CD4-positive, alpha-beta T cell treated with Interferon alpha-2 for 1 hour (primary cell): ENCODE results near the gene RTEL1.
A peak's percentile ranks its signal among the peaks of the same experiment; 100 is the strongest.

Experiments
- DNase-seq, 2 donors: peaks; one replicate each; pipeline ENCODE4 v3.0.0-alpha.2; 2020 to 2022

RTEL1 gene

DNA sequence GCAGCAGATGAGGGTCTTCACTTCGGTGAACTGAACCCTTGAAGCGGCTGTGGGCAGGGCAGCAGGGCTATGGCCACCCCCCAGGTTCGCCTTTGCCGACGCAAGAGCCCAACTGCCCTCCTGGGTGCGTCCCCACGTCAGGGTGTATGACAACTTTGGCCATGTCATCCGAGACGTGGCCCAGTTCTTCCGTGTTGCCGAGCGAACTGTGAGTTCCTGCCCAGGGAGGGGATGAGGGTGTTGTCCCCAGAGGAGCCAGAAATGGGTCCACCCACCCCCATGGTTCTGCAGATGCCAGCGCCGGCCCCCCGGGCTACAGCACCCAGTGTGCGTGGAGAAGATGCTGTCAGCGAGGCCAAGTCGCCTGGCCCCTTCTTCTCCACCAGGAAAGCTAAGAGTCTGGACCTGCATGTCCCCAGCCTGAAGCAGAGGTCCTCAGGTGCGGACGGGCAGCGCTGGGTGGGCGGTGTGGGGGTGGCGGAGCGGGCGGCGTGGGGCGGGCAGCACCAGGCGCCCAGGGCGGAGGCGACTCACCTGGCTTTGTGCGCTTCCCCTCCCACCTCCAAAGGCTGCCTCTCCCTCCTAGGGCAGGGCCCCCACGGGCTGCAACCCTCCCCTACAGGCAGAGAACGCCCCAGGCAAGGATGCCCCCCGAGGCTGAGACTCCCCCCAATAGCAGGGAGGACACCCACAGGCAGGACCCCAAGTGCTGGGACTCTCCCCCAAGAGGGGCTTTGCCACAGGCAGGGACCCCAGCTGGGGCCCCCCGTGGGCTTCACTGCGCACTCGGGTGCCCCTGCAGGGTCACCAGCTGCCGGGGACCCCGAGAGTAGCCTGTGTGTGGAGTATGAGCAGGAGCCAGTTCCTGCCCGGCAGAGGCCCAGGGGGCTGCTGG, 32.1 kb downstream of the RTEL1 start:
- DNase-seq, result no peak

DNA sequence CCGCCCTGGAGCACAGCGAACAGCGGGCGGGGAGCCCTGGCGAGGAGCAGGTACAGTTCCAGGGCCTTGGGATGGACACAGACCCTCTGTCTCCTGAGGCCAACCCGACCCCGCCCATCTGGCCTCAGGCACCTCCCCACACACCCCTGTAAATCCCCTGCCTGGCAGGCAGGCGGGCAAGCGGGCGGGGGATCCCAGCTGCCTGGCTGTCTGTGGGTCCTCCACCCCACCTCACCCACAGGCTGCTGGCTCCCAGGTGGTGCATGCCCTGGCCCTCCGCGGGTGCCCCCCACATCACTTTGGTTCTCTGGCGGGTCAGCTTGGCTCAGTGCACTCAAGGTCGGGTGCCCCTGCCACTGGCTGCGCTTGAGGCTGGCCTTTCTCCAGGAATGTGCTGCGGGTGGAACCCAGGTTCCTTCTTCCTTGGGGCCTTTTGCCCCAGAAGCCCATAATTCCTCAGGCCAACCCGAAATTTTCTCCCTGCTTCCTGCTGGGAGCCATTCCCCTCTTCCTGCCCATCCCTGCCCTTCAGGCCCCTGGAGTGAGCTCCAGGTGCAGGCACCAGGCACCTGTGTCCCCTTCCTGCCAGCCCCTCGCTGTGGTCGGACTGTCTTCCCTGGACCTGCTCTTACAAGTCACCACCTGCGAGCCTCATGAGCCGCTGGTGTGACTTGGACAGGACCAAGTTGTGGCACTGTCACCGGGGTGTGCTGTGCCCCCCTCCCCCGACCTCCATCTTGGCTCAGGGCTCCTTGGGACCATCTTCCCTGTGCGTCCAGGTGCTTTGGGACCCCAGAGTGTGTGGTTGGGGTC, 33.0 kb downstream of the RTEL1 start:
- DNase-seq, result no peak

DNA sequence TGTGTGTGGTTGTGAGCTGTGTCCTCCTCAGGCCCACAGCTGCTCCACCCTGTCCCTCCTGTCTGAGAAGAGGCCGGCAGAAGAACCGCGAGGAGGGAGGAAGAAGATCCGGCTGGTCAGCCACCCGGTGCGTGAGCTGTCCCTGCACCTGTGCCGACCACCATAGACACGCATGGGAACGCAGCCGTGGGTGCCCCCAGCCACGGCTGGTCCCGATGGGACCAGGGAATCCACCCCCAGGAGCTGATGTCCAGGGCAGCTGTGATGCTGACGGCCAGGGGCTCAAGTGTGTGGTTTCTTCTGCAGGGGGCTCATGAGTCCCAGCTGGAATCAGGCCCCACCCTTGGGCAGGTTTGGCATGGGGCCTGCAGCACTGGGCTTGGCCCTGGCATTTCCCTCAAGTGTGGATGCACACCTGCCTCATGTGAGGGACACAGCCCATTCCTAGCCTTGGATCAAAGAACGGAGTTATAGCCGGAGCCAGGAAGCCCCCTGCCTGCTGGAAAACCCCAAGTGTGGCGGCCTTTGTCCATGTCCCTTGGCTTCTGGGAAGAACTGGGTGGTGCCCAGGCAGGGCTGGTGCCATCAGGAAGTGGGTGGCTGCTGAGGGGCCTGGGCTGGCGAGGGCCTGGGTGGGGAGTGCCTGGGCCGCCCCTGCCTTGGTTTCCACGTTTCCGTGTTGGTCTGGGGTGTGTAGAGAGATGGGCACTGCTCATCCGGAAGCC, 33.8 kb downstream of the RTEL1 start:
- DNase-seq, result no peak

DNA sequence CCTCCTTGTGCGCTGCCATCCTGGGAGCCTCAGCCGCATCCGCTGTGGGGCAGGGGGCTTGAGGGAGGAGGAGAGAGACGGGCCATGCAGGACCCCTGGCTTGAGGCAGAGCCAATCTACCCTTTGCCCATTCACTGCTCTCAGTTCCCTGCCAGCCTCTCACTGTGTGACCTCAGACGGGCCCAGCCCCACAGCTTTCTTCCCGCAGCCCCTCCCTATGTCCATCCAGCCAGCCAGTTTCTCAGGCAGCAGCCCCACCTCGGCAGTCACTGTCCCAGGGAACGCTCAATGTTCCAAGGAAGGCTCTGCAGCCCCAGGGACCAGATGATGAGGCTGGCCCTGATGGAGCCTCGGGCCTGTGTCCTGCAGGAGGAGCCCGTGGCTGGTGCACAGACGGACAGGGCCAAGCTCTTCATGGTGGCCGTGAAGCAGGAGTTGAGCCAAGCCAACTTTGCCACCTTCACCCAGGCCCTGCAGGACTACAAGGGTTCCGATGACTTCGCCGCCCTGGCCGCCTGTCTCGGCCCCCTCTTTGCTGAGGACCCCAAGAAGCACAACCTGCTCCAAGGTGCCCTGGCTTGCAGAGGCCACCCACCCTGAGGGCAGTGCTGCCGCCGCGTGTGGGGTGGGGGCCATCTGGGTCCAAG, 34.4 kb downstream of the RTEL1 start:
- no peak for DNase-seq

DNA sequence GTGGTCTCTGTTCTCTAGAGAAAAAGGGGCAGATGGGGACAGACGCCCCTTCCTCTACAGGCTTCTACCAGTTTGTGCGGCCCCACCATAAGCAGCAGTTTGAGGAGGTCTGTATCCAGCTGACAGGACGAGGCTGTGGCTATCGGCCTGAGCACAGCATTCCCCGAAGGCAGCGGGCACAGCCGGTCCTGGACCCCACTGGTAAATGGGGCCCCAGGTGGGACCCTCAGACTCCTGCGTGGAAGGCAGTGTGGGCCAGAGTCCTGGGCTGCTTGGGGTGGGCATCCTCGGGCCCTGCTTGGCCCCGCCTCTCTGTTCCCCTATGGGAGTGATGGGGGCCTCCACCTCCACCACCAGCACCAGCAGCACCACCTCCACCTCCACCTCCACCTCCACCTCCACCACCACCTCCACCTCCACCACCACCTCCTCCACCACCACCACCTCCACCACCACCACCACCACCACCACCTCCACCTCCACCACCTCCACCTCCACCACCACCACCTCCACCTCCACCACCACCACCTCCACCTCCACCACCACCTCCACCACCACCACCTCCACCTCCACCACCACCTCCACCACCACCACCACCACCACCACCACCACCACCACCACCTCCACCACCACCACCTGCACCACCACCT, 35.1 kb downstream of the RTEL1 start:
- DNase-seq, result no peak

DNA sequence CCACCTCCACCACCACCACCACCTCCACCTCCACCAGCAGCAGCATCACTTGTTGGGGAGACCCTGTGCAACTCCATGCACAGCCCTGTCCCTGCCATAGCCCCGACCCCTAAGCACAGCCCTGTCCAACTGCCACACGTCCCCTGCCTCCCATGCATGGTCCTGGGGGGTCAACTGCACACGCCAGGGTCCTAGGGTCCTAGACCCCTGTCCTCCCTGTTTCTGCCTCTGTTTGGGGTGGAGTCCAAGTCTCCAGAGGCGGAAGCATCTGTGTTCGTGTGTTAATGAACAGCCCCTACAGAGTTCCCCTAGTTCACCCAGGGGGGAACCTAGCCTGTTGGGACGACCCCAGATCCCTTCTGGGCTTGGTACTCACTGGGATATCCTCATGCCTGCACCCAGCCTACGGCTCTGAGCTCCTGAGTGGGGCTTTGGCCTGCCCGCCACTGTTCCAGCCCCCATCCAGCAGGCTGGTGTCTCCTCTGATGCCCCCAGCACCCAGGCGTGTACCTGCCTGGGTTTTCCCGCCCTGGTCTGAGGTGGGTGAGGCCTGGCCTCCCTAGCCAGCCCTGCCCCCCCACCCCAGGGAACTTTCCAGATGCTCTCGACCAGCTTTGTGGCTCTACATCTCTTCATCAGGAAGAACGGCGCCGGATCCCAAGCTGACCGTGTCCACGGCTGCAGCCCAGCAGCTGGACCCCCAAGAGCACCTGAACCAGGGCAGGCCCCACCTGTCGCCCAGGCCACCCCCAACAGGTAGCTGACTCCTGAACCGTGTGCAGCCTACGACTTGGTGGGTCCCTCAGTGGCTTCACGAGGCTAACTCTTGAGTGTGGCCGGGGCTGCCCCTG, 35.8 kb downstream of the RTEL1 start:
- DNase-seq, result no peak

DNA sequence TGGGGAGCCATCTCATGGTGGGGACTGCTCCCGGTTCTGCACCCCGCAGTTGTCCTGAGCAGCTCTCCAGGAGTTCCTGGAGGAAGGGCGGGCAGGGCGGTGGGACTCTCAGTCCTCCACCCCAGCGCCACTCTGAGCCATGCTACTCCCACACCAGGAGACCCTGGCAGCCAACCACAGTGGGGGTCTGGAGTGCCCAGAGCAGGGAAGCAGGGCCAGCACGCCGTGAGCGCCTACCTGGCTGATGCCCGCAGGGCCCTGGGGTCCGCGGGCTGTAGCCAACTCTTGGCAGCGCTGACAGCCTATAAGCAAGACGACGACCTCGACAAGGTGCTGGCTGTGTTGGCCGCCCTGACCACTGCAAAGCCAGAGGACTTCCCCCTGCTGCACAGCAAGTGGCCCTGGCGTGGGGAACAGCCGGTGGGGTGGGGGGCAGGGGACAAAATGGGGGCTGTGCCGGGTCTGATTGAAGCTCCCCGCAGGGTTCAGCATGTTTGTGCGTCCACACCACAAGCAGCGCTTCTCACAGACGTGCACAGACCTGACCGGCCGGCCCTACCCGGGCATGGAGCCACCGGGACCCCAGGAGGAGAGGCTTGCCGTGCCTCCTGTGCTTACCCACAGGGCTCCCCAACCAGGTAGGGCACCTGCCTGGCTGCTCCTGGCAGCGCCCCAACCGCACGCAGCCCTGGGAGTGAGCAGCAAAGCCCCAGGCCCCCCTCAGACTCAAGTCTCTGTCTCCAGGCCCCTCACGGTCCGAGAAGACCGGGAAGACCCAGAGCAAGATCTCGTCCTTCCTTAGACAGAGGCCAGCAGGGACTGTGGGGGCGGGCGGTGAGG, 36.7 kb downstream of the RTEL1 start:
- no peak for DNase-seq

DNA sequence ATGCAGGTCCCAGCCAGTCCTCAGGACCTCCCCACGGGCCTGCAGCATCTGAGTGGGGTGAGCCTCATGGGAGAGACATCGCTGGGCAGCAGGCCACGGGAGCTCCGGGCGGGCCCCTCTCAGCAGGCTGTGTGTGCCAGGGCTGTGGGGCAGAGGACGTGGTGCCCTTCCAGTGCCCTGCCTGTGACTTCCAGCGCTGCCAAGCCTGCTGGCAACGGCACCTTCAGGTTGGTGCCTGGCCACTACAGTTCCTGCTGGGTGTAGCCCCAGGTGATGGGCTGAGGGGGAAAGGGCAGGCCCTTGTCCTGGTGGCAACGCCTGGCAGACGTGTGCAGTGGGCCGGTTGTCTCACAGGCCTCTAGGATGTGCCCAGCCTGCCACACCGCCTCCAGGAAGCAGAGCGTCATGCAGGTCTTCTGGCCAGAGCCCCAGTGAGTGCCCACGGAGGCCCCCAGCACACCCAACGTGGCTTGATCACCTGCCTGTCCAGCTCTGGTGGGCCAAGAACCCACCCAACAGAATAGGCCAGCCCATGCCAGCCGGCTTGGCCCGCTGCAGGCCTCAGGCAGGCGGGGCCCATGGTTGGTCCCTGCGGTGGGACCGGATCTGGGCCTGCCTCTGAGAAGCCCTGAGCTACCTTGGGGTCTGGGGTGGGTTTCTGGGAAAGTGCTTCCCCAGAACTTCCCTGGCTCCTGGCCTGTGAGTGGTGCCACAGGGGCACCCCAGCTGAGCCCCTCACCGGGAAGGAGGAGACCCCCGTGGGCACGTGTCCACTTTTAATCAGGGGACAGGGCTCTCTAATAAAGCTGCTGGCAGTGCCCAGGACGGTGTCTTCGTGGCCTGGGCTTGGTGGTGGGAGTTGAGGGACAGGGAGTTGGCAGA, 37.6 kb downstream of the RTEL1 start:
- DNase-seq, result no peak

- DNase-seq, result peak; percentile 34 to 39
Observed at GRCh38 chr20:63696306-63696627, 38.2 kb downstream of the RTEL1 start.

DNA sequence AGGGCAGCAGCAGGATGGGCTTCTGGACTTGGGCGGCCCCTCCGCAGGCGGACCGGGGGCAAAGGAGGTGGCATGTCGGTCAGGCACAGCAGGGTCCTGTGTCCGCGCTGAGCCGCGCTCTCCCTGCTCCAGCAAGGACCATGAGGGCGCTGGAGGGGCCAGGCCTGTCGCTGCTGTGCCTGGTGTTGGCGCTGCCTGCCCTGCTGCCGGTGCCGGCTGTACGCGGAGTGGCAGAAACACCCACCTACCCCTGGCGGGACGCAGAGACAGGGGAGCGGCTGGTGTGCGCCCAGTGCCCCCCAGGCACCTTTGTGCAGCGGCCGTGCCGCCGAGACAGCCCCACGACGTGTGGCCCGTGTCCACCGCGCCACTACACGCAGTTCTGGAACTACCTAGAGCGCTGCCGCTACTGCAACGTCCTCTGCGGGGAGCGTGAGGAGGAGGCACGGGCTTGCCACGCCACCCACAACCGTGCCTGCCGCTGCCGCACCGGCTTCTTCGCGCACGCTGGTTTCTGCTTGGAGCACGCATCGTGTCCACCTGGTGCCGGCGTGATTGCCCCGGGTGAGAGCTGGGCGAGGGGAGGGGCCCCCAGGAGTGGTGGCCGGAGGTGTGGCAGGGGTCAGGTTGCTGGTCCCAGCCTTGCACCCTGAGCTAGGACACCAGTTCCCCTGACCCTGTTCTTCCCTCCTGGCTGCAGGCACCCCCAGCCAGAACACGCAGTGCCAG, 38.7 kb downstream of the RTEL1 start, which contains the start of gene TNFRSF6B:
Gene TNFRSF6B, plus strand, starts transcription at position 25 of the 729 bp plus-strand sequence. Its CDS starts 116 bp downstream, at position 141.
- DNase-seq, result no peak

DNA sequence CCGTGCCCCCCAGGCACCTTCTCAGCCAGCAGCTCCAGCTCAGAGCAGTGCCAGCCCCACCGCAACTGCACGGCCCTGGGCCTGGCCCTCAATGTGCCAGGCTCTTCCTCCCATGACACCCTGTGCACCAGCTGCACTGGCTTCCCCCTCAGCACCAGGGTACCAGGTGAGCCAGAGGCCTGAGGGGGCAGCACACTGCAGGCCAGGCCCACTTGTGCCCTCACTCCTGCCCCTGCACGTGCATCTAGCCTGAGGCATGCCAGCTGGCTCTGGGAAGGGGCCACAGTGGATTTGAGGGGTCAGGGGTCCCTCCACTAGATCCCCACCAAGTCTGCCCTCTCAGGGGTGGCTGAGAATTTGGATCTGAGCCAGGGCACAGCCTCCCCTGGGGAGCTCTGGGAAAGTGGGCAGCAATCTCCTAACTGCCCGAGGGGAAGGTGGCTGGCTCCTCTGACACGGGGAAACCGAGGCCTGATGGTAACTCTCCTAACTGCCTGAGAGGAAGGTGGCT, 39.3 kb downstream of the RTEL1 start:
- DNase-seq, result no peak

DNA sequence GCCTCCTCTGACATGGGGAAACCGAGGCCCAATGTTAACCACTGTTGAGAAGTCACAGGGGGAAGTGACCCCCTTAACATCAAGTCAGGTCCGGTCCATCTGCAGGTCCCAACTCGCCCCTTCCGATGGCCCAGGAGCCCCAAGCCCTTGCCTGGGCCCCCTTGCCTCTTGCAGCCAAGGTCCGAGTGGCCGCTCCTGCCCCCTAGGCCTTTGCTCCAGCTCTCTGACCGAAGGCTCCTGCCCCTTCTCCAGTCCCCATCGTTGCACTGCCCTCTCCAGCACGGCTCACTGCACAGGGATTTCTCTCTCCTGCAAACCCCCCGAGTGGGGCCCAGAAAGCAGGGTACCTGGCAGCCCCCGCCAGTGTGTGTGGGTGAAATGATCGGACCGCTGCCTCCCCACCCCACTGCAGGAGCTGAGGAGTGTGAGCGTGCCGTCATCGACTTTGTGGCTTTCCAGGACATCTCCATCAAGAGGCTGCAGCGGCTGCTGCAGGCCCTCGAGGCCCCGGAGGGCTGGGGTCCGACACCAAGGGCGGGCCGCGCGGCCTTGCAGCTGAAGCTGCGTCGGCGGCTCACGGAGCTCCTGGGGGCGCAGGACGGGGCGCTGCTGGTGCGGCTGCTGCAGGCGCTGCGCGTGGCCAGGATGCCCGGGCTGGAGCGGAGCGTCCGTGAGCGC, 39.9 kb downstream of the RTEL1 start:
- DNase-seq, result no peak

DNA sequence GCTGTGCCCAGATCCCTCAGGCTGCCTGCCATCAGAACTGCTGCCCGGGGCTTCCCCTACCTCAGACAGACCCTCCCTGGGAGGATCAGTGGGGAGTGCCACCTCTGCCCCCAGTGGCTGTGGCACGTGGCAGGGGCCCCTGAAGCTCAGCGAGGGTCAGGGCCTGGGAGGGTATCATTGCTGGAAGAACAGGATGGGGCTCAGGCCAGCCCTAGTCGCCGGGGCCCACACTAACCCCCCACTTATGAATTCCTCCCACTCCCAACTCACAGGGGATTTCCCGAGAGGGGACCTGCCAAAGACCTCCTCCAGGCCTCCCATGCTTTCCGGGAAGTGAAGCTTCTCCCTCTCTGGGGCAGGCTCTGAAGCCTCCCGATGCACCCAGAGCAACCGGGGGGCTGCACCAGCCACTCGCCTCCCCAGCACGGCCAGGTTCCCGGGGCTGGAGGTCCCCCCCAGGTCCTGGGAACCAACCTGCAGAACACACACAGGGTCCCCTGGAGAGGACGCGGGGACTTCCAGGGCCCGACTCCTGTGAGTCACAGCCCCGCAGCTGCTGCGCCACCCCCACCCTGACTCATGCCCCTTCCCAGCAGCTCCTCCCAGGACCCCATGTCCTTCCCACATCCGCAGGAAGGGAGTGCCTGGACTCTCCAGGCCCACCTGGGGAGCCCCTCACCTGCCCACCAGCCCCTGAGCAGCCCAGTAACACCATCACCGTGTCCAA, 40.8 kb downstream of the RTEL1 start:
- DNase-seq, result no peak

- DNase-seq, result no peak
Observed at GRCh38 chr20:63699466-63700198, 41.5 kb downstream of the RTEL1 start.

DNA sequence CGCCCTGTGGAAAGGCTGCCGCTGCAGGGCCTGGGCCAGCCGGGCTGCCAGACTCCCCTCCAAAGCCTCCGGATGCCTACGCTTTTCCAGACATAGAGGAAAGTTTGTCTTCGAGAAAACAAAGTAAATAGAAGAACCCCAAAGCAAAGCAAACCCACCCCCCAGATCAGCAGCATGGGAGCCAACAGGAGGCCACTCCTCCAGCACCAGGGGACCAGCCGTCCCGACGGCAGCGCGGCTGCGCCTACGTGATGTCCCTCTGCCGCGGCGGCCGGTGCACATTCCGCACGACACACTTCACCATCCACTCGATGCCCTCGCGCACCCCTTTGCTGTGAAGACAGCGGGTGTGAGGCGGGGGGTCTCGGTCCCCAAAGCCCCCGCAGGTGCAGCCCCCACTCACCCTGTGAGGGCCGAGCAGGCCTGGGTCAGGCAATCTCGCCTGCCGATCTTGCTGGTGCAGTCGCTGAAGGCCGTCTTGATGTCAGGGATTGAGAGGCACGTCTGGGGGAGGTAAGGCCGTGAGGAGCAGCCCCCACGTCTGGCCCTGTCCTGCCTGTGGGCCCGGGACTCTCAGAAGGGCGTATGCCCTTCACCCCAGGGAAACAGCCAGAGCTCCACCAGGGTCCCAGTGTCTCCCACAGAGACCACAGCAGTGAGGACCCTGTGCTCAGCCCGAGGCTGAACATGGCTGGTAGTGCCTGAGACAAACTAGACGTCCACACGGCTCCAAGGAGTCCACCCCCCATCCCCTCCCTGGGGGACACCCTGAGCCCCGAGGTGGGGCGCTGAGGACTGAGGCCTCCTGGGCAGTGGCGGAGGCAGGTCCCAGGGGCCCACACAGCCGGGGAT, 42.3 kb downstream of the RTEL1 start:
- DNase-seq, result no peak

DNA sequence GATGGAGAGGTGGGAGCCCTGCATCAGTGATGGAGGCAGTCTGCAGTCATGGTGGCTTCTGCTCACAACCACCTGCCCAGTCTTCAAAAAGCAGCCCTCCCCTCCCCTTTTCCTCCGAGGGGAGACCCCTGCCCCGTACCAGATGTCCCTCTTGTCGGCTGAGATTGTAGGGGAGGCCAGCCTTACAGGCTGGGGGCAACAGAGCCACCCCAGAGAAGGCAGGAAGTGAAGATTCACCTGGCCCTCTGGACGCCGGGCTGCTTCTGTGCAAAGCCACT, 42.9 kb downstream of the RTEL1 start:
- DNase-seq, result no peak
